AG09319 (cell line): Measurements from ENCODE around the gene CDC25C.
"Not testable (repeated sequence)": the region's sequence is repeated elsewhere in the genome, so short reads cannot be mapped to it uniquely, and the experiment has no call there.

ENCODE experiments used
- DNase-seq: peaks from one replicate; pipeline ENCODE4 v3.0.0-alpha.2; 2010; ENCODE audit warnings: low read depth; ENCODE audit errors: extremely low read depth
- CTCF ChIP-seq: IDR thresholded peaks from 2 replicates; pipeline ENCODE4 v1.5.1; 2011; ENCODE audit warnings: low read depth, mild to moderate bottlenecking, inconsistent platforms, low read length, moderate library complexity

CDC25C gene

GRCh38 chr5:138258704-138259292 lies 72.8 kb downstream of the CDC25C start:
- no peak for DNase-seq
- no peak for TF ChIP-seq CTCF

DNA sequence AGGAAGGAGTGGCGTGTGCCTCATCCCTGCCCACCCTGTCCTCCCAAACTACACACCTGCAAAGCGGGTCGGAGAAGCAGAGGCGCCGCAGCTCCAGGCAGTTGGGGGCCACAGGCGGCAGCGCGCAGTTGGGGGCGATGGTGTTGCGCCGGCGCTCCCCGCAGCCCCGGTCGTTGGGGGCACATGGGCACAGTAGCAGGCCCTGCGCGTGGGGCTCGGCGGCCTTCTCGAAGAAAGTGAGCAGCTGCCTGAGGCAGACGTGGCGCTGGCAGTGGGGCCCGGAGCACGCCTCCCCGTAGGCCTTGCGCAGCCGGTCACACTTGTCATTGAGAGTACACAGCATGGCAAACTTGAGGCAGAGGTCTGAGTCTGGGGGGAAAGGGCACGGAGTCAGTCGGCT lies 74.0 kb downstream of the CDC25C start:
- TF ChIP-seq CTCF = no peak
- no peak for DNase-seq

DNA sequence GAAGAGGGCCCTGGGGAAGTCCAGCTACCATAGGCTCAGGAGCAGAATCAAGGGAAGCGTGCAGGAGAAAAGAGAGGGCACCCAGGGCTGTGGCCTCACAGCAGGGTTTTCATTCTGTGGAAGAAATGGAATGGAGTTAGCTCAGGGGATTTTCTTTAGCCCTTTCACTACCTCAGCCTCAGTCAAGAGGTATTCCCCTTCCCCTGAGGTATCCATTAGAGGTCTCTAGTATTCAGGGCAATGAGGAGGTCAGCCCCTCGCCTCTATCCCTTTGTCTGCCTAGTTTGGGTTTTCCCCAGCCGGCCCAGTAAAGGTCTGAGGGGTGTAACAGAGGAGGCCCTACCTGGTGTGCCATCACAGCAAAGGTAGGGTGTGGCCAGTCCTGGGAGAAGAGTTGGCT lies 78.7 kb downstream of the CDC25C start:
- no peak for TF ChIP-seq CTCF
- no peak for DNase-seq

DNA sequence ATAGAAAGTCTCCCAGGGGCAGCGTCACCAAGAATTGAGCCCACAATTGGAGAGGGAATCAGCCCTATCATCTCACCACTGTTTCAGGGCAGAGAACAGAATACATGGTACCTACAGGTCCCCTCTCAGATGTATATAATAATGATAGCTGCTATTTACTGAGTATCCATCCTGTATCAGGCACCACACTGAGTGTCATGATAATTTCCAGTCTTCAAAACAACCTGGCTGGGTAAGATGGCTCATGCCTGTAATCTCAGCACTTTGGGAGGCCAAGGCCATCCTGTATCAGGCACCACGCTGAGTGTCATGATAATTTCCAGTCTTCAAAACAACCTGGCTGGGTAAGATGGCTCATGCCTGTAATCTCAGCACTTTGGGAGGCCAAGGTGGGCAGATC lies 83.8 kb downstream of the CDC25C start:
- DNase-seq = not testable (repeated sequence)

DNA sequence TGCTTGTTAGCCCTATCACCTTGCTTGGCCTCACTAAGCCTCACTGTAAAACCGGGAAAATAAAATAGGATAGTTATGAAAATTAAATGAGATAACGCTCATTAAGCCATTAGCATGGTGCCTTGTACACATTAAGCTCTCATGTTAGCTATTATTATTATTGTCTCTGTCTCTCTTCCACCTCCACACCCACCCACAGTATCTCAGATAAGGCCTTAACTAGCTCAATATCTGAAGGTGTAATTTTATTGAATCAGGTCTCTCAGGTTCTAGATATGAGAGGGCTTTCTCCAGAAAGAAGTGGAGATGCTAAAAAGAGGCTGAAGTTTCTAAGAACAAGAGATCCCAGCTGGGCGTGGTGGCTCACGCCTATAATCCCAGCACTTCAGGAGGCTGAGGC lies 84.8 kb downstream of the CDC25C start:
- DNase-seq = no peak
- TF ChIP-seq CTCF = no peak

GRCh38 chr5:138246334-138246733 lies 85.3 kb downstream of the CDC25C start:
- TF ChIP-seq CTCF = no peak
- DNase-seq = no peak

- no peak for DNase-seq
- no peak for TF ChIP-seq CTCF
Observed at GRCh38 chr5:138245717-138246116, 85.9 kb downstream of the CDC25C start.

DNA sequence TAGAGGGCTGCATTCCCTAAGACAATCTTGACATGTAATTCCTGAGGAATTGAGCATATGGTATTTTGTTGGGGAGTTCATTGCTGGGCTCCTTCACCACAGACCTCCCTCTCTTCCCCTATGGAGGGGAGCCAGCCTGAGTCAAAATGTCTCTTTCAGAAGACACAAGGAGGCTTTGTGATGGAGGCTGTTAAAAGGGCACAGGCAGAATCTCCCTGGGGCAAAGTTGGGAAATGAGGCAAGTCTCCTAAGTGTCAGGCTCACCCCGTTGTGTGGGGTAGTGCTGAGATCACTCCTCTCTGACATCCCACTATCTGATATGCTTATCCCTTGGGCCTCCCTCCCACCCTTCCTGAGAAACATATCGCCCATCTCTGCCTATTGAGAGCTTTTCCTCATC lies 87.8 kb downstream of the CDC25C start:
- DNase-seq = no peak
- TF ChIP-seq CTCF = no peak
